Aorta (tissue), 5 donors: Measurements from ENCODE around the gene SLC16A9. TPM values are rescaled to one million over a fixed set of nuclear protein-coding genes. Genes with fewer than 3 reads are reported as not detected.
"Not testable (repeated sequence)": the region's sequence is repeated elsewhere in the genome, so short reads cannot be mapped to it uniquely, and the experiment has no call there.

ENCODE experiments used
- ATAC-seq: fragments of 200-7000 bp; cut with Tn5 transposase; one replicate; pipeline ENCODE4 v1.9.1; 2022; ENCODE audit warnings: moderate library complexity; ENCODE audit not compliant: low FRiP score
- DNase-seq, 2 donors: peaks; one replicate each; pipeline ENCODE4 v3.0.0-alpha.2; 2020
- H3K27ac ChIP-seq, 2 donors: one replicate each; pipeline ENCODE4 v1.5.1; 2013; ENCODE audit warnings: low read length in 2 of 2, mild to moderate bottlenecking in 2 of 2, moderate library complexity in 2 of 2, control low read depth in 1 of 2, inconsistent platforms in 1 of 2, low read depth in 1 of 2
- H3K27me3 ChIP-seq, 2 donors: one replicate each; pipeline ENCODE4 v1.6.1; 2013; ENCODE audit warnings: control low read depth in 1 of 2, low read length in 1 of 2, mild to moderate bottlenecking in 1 of 2, moderate library complexity in 1 of 2; ENCODE audit not compliant: insufficient read depth in 2 of 2, control insufficient read depth in 1 of 2
- H3K36me3 ChIP-seq, 2 donors: one replicate each; pipeline ENCODE4 v1.6.1; 2013; ENCODE audit warnings: control low read depth in 1 of 2, low read length in 1 of 2, mild to moderate bottlenecking in 1 of 2; ENCODE audit not compliant: insufficient read depth in 2 of 2, control insufficient read depth in 1 of 2
- H3K4me1 ChIP-seq, 2 donors: one replicate each; pipeline ENCODE4 v1.6.1; 2013; ENCODE audit warnings: low read length in 2 of 2, control low read depth in 1 of 2, mild to moderate bottlenecking in 1 of 2, moderate library complexity in 1 of 2; ENCODE audit not compliant: insufficient read depth in 2 of 2, control insufficient read depth in 1 of 2
- H3K4me3 ChIP-seq, 2 donors: one replicate each; pipeline ENCODE4 v1.5.1; 2013; ENCODE audit warnings: low read length in 2 of 2, control low read depth in 1 of 2, mild to moderate bottlenecking in 1 of 2
- H3K9me3 ChIP-seq: one replicate; pipeline ENCODE4 v1.6.1; 2013; ENCODE audit warnings: mild to moderate bottlenecking, low read length; ENCODE audit not compliant: control insufficient read depth
- WGBS, 2 donors: extraction: QIAGEN DNeasy Blood & Tissue Kit; methylation state at CpG; one replicate each; pipeline ENCODE4 v1.1.7; 2013; 5-methylcytosine and 5-hydroxymethylcytosine counted together
- intact Hi-C, 2 donors: fragments of 100-400 bp; cut with DNase I; formaldehyde crosslinking; loops; one replicate each; pipeline versions ENCODE4 v1.14.2 to v1.15.0; 2022
- polyA plus RNA-seq, 2 donors: library from polyadenylated mRNA; stranded (reverse); fragments of 200-250 nt; gene quantifications; one replicate each; pipeline ENCODE4 v1.2.3, GENCODE V29; 2013
- total RNA-seq, 2 donors: library from RNA; stranded (reverse); fragmentation: NEBNext Ultra II Directional; extraction: Animal tissue kit (Norgen Biotek cat#: 25700); gene quantifications; one replicate each; pipeline ENCODE4 v1.2.1, GENCODE V29; 2021
- donor health status: healthy with polysubstance abuse.
- donor health status: Bipolar disorder and iron deficiency.
- donor health status: DM: no; HTN: no; CAD: no.
- donor health status: DM: no; HTN: no; CAD: no.
- donor health status: DM: yes; HTN: yes; CAD: no.

SLC16A9 gene
- total and polyA plus RNA-seq, 4 donors = 0.25 to 3.5 (median 2.3) TPM

GRCh38 chr10:59674215-59674836, 35.3 kb downstream of the SLC16A9 start:
- intact Hi-C loops = no loop called here
- Histone ChIP-seq H3K4me1 (peaks cover 0 to 2% of the 10 kb centered on the region in 2 donors), H3K9me3 (no peaks in the 10 kb centered on the region), H3K4me3 (no peak overlapping the region), H3K36me3 (no peaks in the 10 kb centered on the region), H3K27ac (no peak overlapping the region), H3K27me3 (no peaks in the 10 kb centered on the region)
- ATAC-seq = no peak
- 35 to 45% methylated on average over 1 of the region's 1 CpG for WGBS, 2 donors
- DNase-seq = no peak

- DNase-seq (no peak), ATAC-seq (no peak)
- no peaks in the 10 kb centered on the region for H3K4me1 ChIP-seq
- WGBS, 2 donors = 97 to 100% methylated on average over 2 of the region's 2 CpGs
- H3K27me3 ChIP-seq = no peaks in the 10 kb centered on the region
- no peak overlapping the region for H3K27ac ChIP-seq
- no peak overlapping the region for H3K4me3 ChIP-seq
- no peaks in the 10 kb centered on the region for H3K36me3 ChIP-seq
- intact Hi-C loops = no loop called here
- no peaks in the 10 kb centered on the region for H3K9me3 ChIP-seq
Observed at GRCh38 chr10:59672150-59672875, 37.3 kb downstream of the SLC16A9 start.

GRCh38 chr10:59670269-59670668, 39.4 kb downstream of the SLC16A9 start:
- 81 to 85% methylated on average over 1 of the region's 1 CpG for WGBS, 2 donors
- Histone ChIP-seq H3K27me3 (no peaks in the 10 kb centered on the region), H3K9me3 (no peaks in the 10 kb centered on the region), H3K4me3 (no peak overlapping the region), H3K27ac (no peak overlapping the region), H3K4me1 (no peaks in the 10 kb centered on the region), H3K36me3 (no peaks in the 10 kb centered on the region)
- intact Hi-C loops = no loop called here
- no peak for DNase-seq
- ATAC-seq = no peak

GRCh38 chr10:59668096-59668495, 41.6 kb downstream of the SLC16A9 start:
- WGBS, 2 donors = 88 to 90% methylated on average over 4 of the region's 4 CpGs
- no peak for DNase-seq
- intact Hi-C loops = no loop called here
- no peaks in the 10 kb centered on the region for H3K4me1 ChIP-seq
- no peak for ATAC-seq
- H3K4me3 ChIP-seq = no peak overlapping the region
- no peak overlapping the region for H3K27ac ChIP-seq
- H3K27me3 ChIP-seq = no peaks in the 10 kb centered on the region
- H3K9me3 ChIP-seq = no peaks in the 10 kb centered on the region
- no peaks in the 10 kb centered on the region for H3K36me3 ChIP-seq

- ATAC-seq (no peak), DNase-seq (no peak)
- Histone ChIP-seq H3K4me1 (no peaks in the 10 kb centered on the region), H3K27ac (no peak overlapping the region), H3K9me3 (no peaks in the 10 kb centered on the region), H3K36me3 (no peaks in the 10 kb centered on the region), H3K27me3 (no peaks in the 10 kb centered on the region), H3K4me3 (no peak overlapping the region)
- intact Hi-C loops = no loop called here
Observed at GRCh38 chr10:59666310-59666709, 43.3 kb downstream of the SLC16A9 start.

GRCh38 chr10:59663213-59663612, 46.4 kb downstream of the SLC16A9 start:
- intact Hi-C loops, H3K36me3 ChIP-seq, H3K4me3 ChIP-seq, ATAC-seq, H3K27me3 ChIP-seq, H3K27ac ChIP-seq, H3K4me1 ChIP-seq, H3K9me3 ChIP-seq, DNase-seq: not testable (repeated sequence)
- 97% methylated on average over 7 of the region's 7 CpGs for WGBS, 2 donors

- no peak overlapping the region for H3K4me3 ChIP-seq
- H3K9me3 ChIP-seq = no peaks in the 10 kb centered on the region
- H3K36me3 ChIP-seq = no peaks in the 10 kb centered on the region
- intact Hi-C loops = no loop called here
- ATAC-seq (no peak), DNase-seq (no peak)
- H3K27ac ChIP-seq = no peak overlapping the region
- peaks cover 0 to 2% of the 10 kb centered on the region in 2 donors for H3K4me1 ChIP-seq
- H3K27me3 ChIP-seq = no peaks in the 10 kb centered on the region
- WGBS, 2 donors = 93 to 95% methylated on average over 1 of the region's 1 CpG
Observed at GRCh38 chr10:59657724-59658123, 51.9 kb downstream of the SLC16A9 start.

- WGBS, 2 donors = 15 to 22% methylated on average over 1 of the region's 1 CpG
- DNase-seq = no peak
- no peak for ATAC-seq
- no peaks in the 10 kb centered on the region for H3K9me3 ChIP-seq
- intact Hi-C loops = no loop called here
- H3K4me1 ChIP-seq = peaks cover 0 to 2% of the 10 kb centered on the region in 2 donors
- no peaks in the 10 kb centered on the region for H3K27me3 ChIP-seq
- H3K27ac ChIP-seq = no peak overlapping the region
- H3K4me3 ChIP-seq = no peak overlapping the region
- H3K36me3 ChIP-seq = no peaks in the 10 kb centered on the region
Observed at GRCh38 chr10:59655309-59655708, 54.3 kb downstream of the SLC16A9 start.

GRCh38 chr10:59654007-59654406, 55.6 kb downstream of the SLC16A9 start:
- intact Hi-C loops = no loop called here
- WGBS, 2 donors = 29 to 35% methylated on average over 4 of the region's 4 CpGs
- H3K36me3 ChIP-seq = no peaks in the 10 kb centered on the region
- H3K4me3 ChIP-seq = no peak overlapping the region
- peaks cover 0 to 4% of the 10 kb centered on the region in 2 donors for H3K4me1 ChIP-seq
- no peak for DNase-seq
- H3K27me3 ChIP-seq = no peaks in the 10 kb centered on the region
- H3K27ac ChIP-seq = no peak overlapping the region
- H3K9me3 ChIP-seq = no peaks in the 10 kb centered on the region
- no peak for ATAC-seq
